Peyer's patch (tissue), 4 donors: ENCODE measurements around the gene ARHGEF26. TPM values are rescaled to one million over a fixed set of nuclear protein-coding genes. Genes with fewer than 3 reads are reported as not detected.

Experiments
- DNase-seq, 3 donors: peaks; one replicate each; pipeline ENCODE4 v3.0.0-alpha.2; 2017 to 2019
- H3K27ac ChIP-seq, 4 donors: fragments of 200-600 bp; sonication (generic); one replicate each; pipeline ENCODE4 v1.5.1; 2016 to 2019
- H3K27me3 ChIP-seq, 2 donors: fragments of 200-600 bp; sonication (generic); one replicate each; pipeline ENCODE4 v1.5.1; 2019
- H3K36me3 ChIP-seq, 3 donors: fragments of 200-600 bp; sonication (generic); one replicate each; pipeline ENCODE4 v1.5.1; 2016 to 2019
- H3K4me1 ChIP-seq, 4 donors: fragments of 200-600 bp; sonication (generic); one replicate each; pipeline ENCODE4 v1.5.1; 2016 to 2019
- H3K4me3 ChIP-seq, 4 donors: fragments of 200-600 bp; sonication (generic); 1 replicate in 3 of 4; 2 replicates in 1 of 4; pipeline ENCODE4 v1.5.1; 2016 to 2019; ENCODE audit warnings: mild to moderate bottlenecking in 1 of 4
- H3K9me3 ChIP-seq, 4 donors: fragments of 200-600 bp; sonication (generic); one replicate each; pipeline ENCODE4 v1.5.1; 2016 to 2019; ENCODE audit warnings: mild to moderate bottlenecking in 1 of 4
- CTCF ChIP-seq, 6 experiments: fragments of 450-650 bp in 4 of 6; fragments of 200-600 bp in 2 of 6; sonication (generic) in 1 of 6; IDR thresholded peaks; one replicate each; pipeline ENCODE4 v1.5.1; 2017 to 2019; ENCODE audit warnings: antibody characterized with exemption in 6 of 6, mild to moderate bottlenecking in 3 of 6, moderate library complexity in 1 of 6
- POLR2A ChIP-seq, 2 donors: fragments of 450-650 bp; IDR thresholded peaks; one replicate each; pipeline ENCODE4 v1.5.1; 2017; ENCODE audit warnings: antibody characterized with exemption in 2 of 2, mild to moderate bottlenecking in 2 of 2, moderate library complexity in 2 of 2
- total RNA-seq, 4 donors: library from RNA; depleted of rRNA; stranded (reverse); fragments of >200 nt; gene quantifications; one replicate each; pipeline ENCODE4 v1.1.0, GENCODE V29; 2016

Gene ARHGEF26
- total RNA-seq, 4 donors from 2014 or later: 19.0 to 55.2 (median 27.8) TPM

GRCh38 chr3:154125378-154126030 is 4.3 kb downstream of the ARHGEF26 start:
- no peaks in the 10 kb centered on the region for H3K9me3 ChIP-seq
- no peaks in the 10 kb centered on the region for H3K27me3 ChIP-seq
- no peak for DNase-seq
- H3K27ac ChIP-seq: no peak overlapping the region
- peaks cover 0 to 19% (median 4%) of the 10 kb centered on the region in 4 donors for H3K4me1 ChIP-seq
- H3K36me3 ChIP-seq: peaks cover 0 to 9% (median 0%) of the 10 kb centered on the region in 3 donors
- peak overlapping the region in 1 of 4 donors; percentile 79 for H3K4me3 ChIP-seq
- TF ChIP-seq CTCF (IDR thresholded peaks at IDR 0.05) (no peak), POLR2A (IDR thresholded peaks at IDR 0.05) (no peak)

- Histone ChIP-seq H3K4me3 (no peak overlapping the region), H3K27ac (no peak overlapping the region), H3K4me1 (peaks cover 0 to 30% (median under 1%) of the 10 kb centered on the region in 4 donors), H3K36me3 (peaks cover 0 to 9% (median 0%) of the 10 kb centered on the region in 3 donors), H3K9me3 (no peaks in the 10 kb centered on the region), H3K27me3 (no peaks in the 10 kb centered on the region)
- no peak for TF ChIP-seq CTCF (IDR thresholded peaks at IDR 0.05)
- no peak for DNase-seq
Observed at GRCh38 chr3:154126651-154127050, 5.5 kb downstream of the ARHGEF26 start.

GRCh38 chr3:154129625-154130024 is 8.4 kb downstream of the ARHGEF26 start:
- TF ChIP-seq CTCF (IDR thresholded peaks at IDR 0.05) (no peak), POLR2A (IDR thresholded peaks at IDR 0.05) (no peak)
- no peaks in the 10 kb centered on the region for H3K9me3 ChIP-seq
- no peak for DNase-seq
- no peaks in the 10 kb centered on the region for H3K27me3 ChIP-seq
- peaks cover 0 to 42% (median 2%) of the 10 kb centered on the region in 4 donors for H3K4me1 ChIP-seq
- H3K27ac ChIP-seq: peak overlapping the region in 2 of 4 donors; percentile 6 to 29
- H3K36me3 ChIP-seq: peaks cover 0 to 9% (median 0%) of the 10 kb centered on the region in 3 donors
- no peak overlapping the region for H3K4me3 ChIP-seq

- TF ChIP-seq POLR2A (IDR thresholded peaks at IDR 0.05) (no peak), CTCF (IDR thresholded peaks at IDR 0.05) (no peak)
- peaks cover 0 to 9% (median 0%) of the 10 kb centered on the region in 3 donors for H3K36me3 ChIP-seq
- DNase-seq: no peak
- peaks cover 0 to 37% (median 2%) of the 10 kb centered on the region in 4 donors for H3K4me1 ChIP-seq
- peak overlapping the region in 2 of 4 donors; percentile 10 to 29 for H3K27ac ChIP-seq
- no peaks in the 10 kb centered on the region for H3K9me3 ChIP-seq
- no peak overlapping the region for H3K4me3 ChIP-seq
- H3K27me3 ChIP-seq: no peaks in the 10 kb centered on the region
Observed at GRCh38 chr3:154130540-154130939, 9.3 kb downstream of the ARHGEF26 start.

- H3K4me1 ChIP-seq: peaks cover 0 to 37% (median 2%) of the 10 kb centered on the region in 4 donors
- peaks cover 0 to 9% (median 0%) of the 10 kb centered on the region in 3 donors for H3K36me3 ChIP-seq
- H3K27ac ChIP-seq: no peak overlapping the region
- no peaks in the 10 kb centered on the region for H3K9me3 ChIP-seq
- no peak overlapping the region for H3K4me3 ChIP-seq
- DNase-seq: no peak
- TF ChIP-seq CTCF (IDR thresholded peaks at IDR 0.05) (no peak), POLR2A (IDR thresholded peaks at IDR 0.05) (no peak)
- no peaks in the 10 kb centered on the region for H3K27me3 ChIP-seq
Observed at GRCh38 chr3:154131830-154132229, 10.6 kb downstream of the ARHGEF26 start.
